ENCODE results near the gene MEN1.
A peak's percentile ranks its signal among the peaks of the same experiment; 100 is the strongest.

Gene MEN1

GRCh38 chr11:64776875-64777274 is 33.5 kb downstream of the MEN1 start:
- peak overlapping the region; percentile 91 for H3K4me3 ChIP-seq (ENCODE audit: low read depth, low read length)
- no peak for DNase-seq (ENCODE audit: low read depth)
- TF ChIP-seq CTCF (conservative IDR thresholded peaks at IDR 0.05; ENCODE audit: low read depth, low read length): no peak

- H3K4me3 ChIP-seq (ENCODE audit: low read depth, low read length): peak overlapping the region; percentile 91
- no peak for DNase-seq (ENCODE audit: low read depth)
- TF ChIP-seq CTCF (conservative IDR thresholded peaks at IDR 0.05; ENCODE audit: low read depth, low read length): no peak
These were observed 33.9 kb downstream of the MEN1 start for GRCh38 chr11:64776425-64776824.

GRCh38 chr11:64774144-64774543 is 36.2 kb downstream of the MEN1 start:
- TF ChIP-seq CTCF (conservative IDR thresholded peaks at IDR 0.05; ENCODE audit: low read depth, low read length): no peak
- H3K4me3 ChIP-seq (ENCODE audit: low read depth, low read length): no peak overlapping the region
- no peak for DNase-seq (ENCODE audit: low read depth)

GRCh38 chr11:64772303-64773018 is 37.9 kb downstream of the MEN1 start:
- no peak for TF ChIP-seq CTCF (conservative IDR thresholded peaks at IDR 0.05; ENCODE audit: low read depth, low read length)
- no peak overlapping the region for H3K4me3 ChIP-seq (ENCODE audit: low read depth, low read length)
- DNase-seq (ENCODE audit: low read depth): no peak

GRCh38 chr11:64771861-64772260 is 38.5 kb downstream of the MEN1 start:
- TF ChIP-seq CTCF (conservative IDR thresholded peaks at IDR 0.05; ENCODE audit: low read depth, low read length): no peak
- no peak overlapping the region for H3K4me3 ChIP-seq (ENCODE audit: low read depth, low read length)
- no peak for DNase-seq (ENCODE audit: low read depth)

- no peak for DNase-seq (ENCODE audit: low read depth)
- no peak for TF ChIP-seq CTCF (conservative IDR thresholded peaks at IDR 0.05; ENCODE audit: low read depth, low read length)
These were observed 40.2 kb downstream of the MEN1 start for GRCh38 chr11:64770120-64770519.

GRCh38 chr11:64769283-64769682 is 41.1 kb downstream of the MEN1 start:
- TF ChIP-seq CTCF (conservative IDR thresholded peaks at IDR 0.05; ENCODE audit: low read depth, low read length): no peak
- H3K4me3 ChIP-seq (ENCODE audit: low read depth, low read length): no peak overlapping the region
- no peak for DNase-seq (ENCODE audit: low read depth)

More at GRCh38 chr11:64770120-64770519, 40.2 kb downstream of the MEN1 start:
- H3K4me3 ChIP-seq (ENCODE audit: low read depth, low read length): no peak overlapping the region
